ENCODE measurements around the gene POTEF.
"Not testable (repeated sequence)": the region's sequence is repeated elsewhere in the genome, so short reads cannot be mapped to it uniquely, and the experiment has no call there.

GRCh38 chr2:130038265-130038603 is 90.8 kb downstream of the POTEF start:
- not testable (repeated sequence) for TF ChIP-seq POLR2A (IDR thresholded peaks at IDR 0.05); CTCF (IDR thresholded peaks at IDR 0.05); POLR2AphosphoS5 (IDR thresholded peaks at IDR 0.05; ENCODE audit: insufficient read depth in 1 of 2, low read depth in 1 of 2)
